HCT116 (cell line): ENCODE results near the gene RAI1. TPM values are rescaled to one million over a fixed set of nuclear protein-coding genes. Genes with fewer than 3 reads are reported as not detected.

Experiments used
- ATAC-seq: fragments of 200-7000 bp; cut with Tn5 transposase; 2 replicates; pipeline ENCODE4 v1.9.1; 2020; ENCODE audit warnings: mild to moderate bottlenecking, moderate library complexity
- BruUV-seq: library from RNA; stranded (reverse); fragments of 400-500 nt; replicated peaks from 2 replicates; lab custom pipeline; 2021; lab: Mats Ljungman, UMichigan
- CTCF ChIA-PET: fragments of 300-600 bp; sonication (Branson Sonifier 250); formaldehyde crosslinking; loops from one replicate; lab custom pipeline; 2021; ENCODE audit warnings: antibody characterized with exemption; lab: Charles Lee
- POLR2A ChIA-PET: fragments of 300-600, 350-600 bp; sonication (Branson Sonifier 250); formaldehyde crosslinking; loops from one replicate; lab custom pipeline; 2021; ENCODE audit warnings: antibody characterized with exemption; lab: Charles Lee
- RAD21 ChIA-PET, 2 experiments: fragments of 300-600 bp; sonication (Branson Sonifier 250); formaldehyde crosslinking; loops; one replicate each; lab custom pipeline; 2023; ENCODE audit warnings: low total read pairs in 2 of 2; ENCODE audit not compliant: uncharacterized antibody in 2 of 2, unreplicated experiment in 2 of 2, low non-redundant PET in 1 of 2; lab: Charles Lee
- DNase-seq: peaks from one replicate; pipeline ENCODE4 v3.0.0-alpha.2; 2010; ENCODE audit warnings: low read depth, low spot score
- H2AFZ ChIP-seq: fragments of 200-600 bp; shearing (Covaris generic), sonication (generic); 2 replicates; pipeline ENCODE4 v1.6.1; 2017; ENCODE audit warnings: low read depth, mixed run types, mixed read lengths, antibody characterized with exemption, low read length; ENCODE audit not compliant: poor library complexity, severe bottlenecking
- H3K27ac ChIP-seq: 2 replicates; pipeline ENCODE4 v1.5.1; 2012; ENCODE audit warnings: low read depth, low read length
- H3K27me3 ChIP-seq: fragments of 200-600 bp; sonication (generic); 2 replicates; pipeline ENCODE4 v1.6.1; 2016; ENCODE audit warnings: mixed run types, low read length, mixed read lengths; ENCODE audit not compliant: insufficient read depth
- H3K36me3 ChIP-seq, 2 experiments: fragments of 200-500 bp in 1 of 2; fragments of 200-600 bp in 1 of 2; sonication (Bioruptor generic) in 1 of 2; sonication (generic) in 1 of 2; 2 replicates each; pipeline versions ENCODE4 v1.5.1 to v1.6.1; 2014 to 2016; ENCODE audit warnings: low read length in 2 of 2, inconsistent platforms in 1 of 2, mixed read lengths in 1 of 2, mixed run types in 1 of 2; ENCODE audit not compliant: insufficient read depth in 2 of 2, control insufficient read depth in 1 of 2
- H3K4me1 ChIP-seq, 2 experiments: fragments of 200-600 bp in 1 of 2; sonication (generic) in 1 of 2; 2 replicates each; pipeline versions ENCODE4 v1.5.1 to v1.6.1; 2012 to 2017; ENCODE audit warnings: low read length in 2 of 2, inconsistent platforms in 1 of 2, mild to moderate bottlenecking in 1 of 2, mixed read lengths in 1 of 2, mixed run types in 1 of 2, moderate library complexity in 1 of 2; ENCODE audit not compliant: insufficient read depth in 2 of 2, control insufficient read depth in 1 of 2
- H3K4me2 ChIP-seq: fragments of 200-600 bp; sonication (generic); 2 replicates; pipeline ENCODE4 v1.6.1; 2017; ENCODE audit warnings: mixed run types, low read length, mixed read lengths
- H3K4me3 ChIP-seq, 2 experiments: fragments of 200-600 bp in 1 of 2; sonication (generic) in 1 of 2; replicated peaks in 1 of 2; 2 replicates each; pipeline ENCODE4 v1.5.1; 2011 to 2016; ENCODE audit warnings: low read length in 2 of 2, control low read depth in 1 of 2, low read depth in 1 of 2, mild to moderate bottlenecking in 1 of 2, mixed read lengths in 1 of 2, mixed run types in 1 of 2
- H3K79me2 ChIP-seq: fragments of 200-600 bp; sonication (generic); 2 replicates; pipeline ENCODE4 v1.6.1; 2017; ENCODE audit warnings: mild to moderate bottlenecking, mixed run types, low read length, moderate library complexity, mixed read lengths; ENCODE audit not compliant: insufficient read depth
- H3K9ac ChIP-seq: fragments of 200-600 bp; sonication (generic); 2 replicates; pipeline ENCODE4 v1.6.1; 2016; ENCODE audit warnings: low read length, mixed read lengths
- H3K9me2 ChIP-seq: fragments of 200-600 bp; sonication (generic), shearing (Covaris generic); 2 replicates; pipeline ENCODE4 v1.6.1; 2017; ENCODE audit warnings: mixed run types, mild to moderate bottlenecking, moderate library complexity; ENCODE audit not compliant: insufficient read depth
- H3K9me3 ChIP-seq, 2 experiments: fragments of 200-500 bp in 1 of 2; fragments of 200-600 bp in 1 of 2; sonication (Bioruptor generic) in 1 of 2; sonication (generic) in 1 of 2; 2 replicates each; pipeline ENCODE4 v1.6.1; 2014 to 2017; ENCODE audit warnings: low read length in 2 of 2, mixed read lengths in 2 of 2, inconsistent platforms in 1 of 2, low read depth in 1 of 2, mild to moderate bottlenecking in 1 of 2, mixed run types in 1 of 2, moderate library complexity in 1 of 2; ENCODE audit not compliant: control insufficient read depth in 1 of 2, insufficient read depth in 1 of 2
- H4K20me1 ChIP-seq: fragments of 200-600 bp; sonication (generic), shearing (Covaris generic); 2 replicates; pipeline ENCODE4 v1.6.1; 2017; ENCODE audit warnings: mixed run types, mild to moderate bottlenecking, moderate library complexity; ENCODE audit not compliant: insufficient read depth
- CBX3 ChIP-seq: IDR thresholded peaks from 2 replicates; pipeline ENCODE4 v1.6.1; 2012; ENCODE audit warnings: low read depth
- CTCF ChIP-seq, 3 experiments: fragments of 200-600 bp in 1 of 3; sonication (generic) in 1 of 3; IDR thresholded peaks in 2 of 3; conservative IDR thresholded peaks in 1 of 3; 2 replicates each; pipeline ENCODE4 v1.5.1; 2012 to 2017; ENCODE audit warnings: low read depth in 2 of 3, low read length in 2 of 3, antibody characterized with exemption in 1 of 3, borderline replicate concordance in 1 of 3, control low read depth in 1 of 3, mild to moderate bottlenecking in 1 of 3, mixed read lengths in 1 of 3, mixed run types in 1 of 3, moderate library complexity in 1 of 3; ENCODE audit not compliant: insufficient read depth in 1 of 3
- EGR1 ChIP-seq: IDR thresholded peaks from 2 replicates; pipeline ENCODE4 v1.6.1; 2012; ENCODE audit warnings: low read depth
- ELF1 ChIP-seq: IDR thresholded peaks from 2 replicates; pipeline ENCODE4 v1.6.1; 2012; ENCODE audit warnings: low read depth, borderline replicate concordance
- EZH2 ChIP-seq: fragments of 200-600 bp; sonication (generic); IDR thresholded peaks from 2 replicates; pipeline ENCODE4 v1.6.1; 2017; ENCODE audit warnings: antibody characterized with exemption, mixed run types
- FOSL1 ChIP-seq: IDR thresholded peaks from 2 replicates; pipeline ENCODE4 v1.6.1; 2012; ENCODE audit warnings: low read depth
- JUND ChIP-seq: IDR thresholded peaks from 2 replicates; pipeline ENCODE4 v1.6.1; 2012
- MAX ChIP-seq: IDR thresholded peaks from 2 replicates; pipeline ENCODE4 v1.6.1; 2012
- POLR2A ChIP-seq: IDR thresholded peaks from 2 replicates; pipeline ENCODE4 v1.7.0; 2011; ENCODE audit warnings: borderline replicate concordance; ENCODE audit not compliant: insufficient read depth, insufficient read length; ENCODE audit errors: extremely low read depth
- REST ChIP-seq: IDR thresholded peaks from 2 replicates; pipeline ENCODE4 v1.6.1; 2012; ENCODE audit warnings: low read depth
- SIN3A ChIP-seq: IDR thresholded peaks from 2 replicates; pipeline ENCODE4 v1.6.1; 2012; ENCODE audit warnings: low read depth
- SP1 ChIP-seq: IDR thresholded peaks from 2 replicates; pipeline ENCODE4 v1.6.1; 2012; ENCODE audit warnings: low read depth
- SRF ChIP-seq: IDR thresholded peaks from 2 replicates; pipeline ENCODE4 v1.6.1; 2012; ENCODE audit warnings: low read depth
- TCF7L2 ChIP-seq: IDR thresholded peaks from 2 replicates; pipeline ENCODE4 v1.7.0; 2011; ENCODE audit warnings: borderline replicate concordance, inconsistent platforms; ENCODE audit not compliant: insufficient read depth, insufficient read length; ENCODE audit errors: extremely low read depth
- ZFX ChIP-seq: fragments of 450-650 bp; IDR thresholded peaks from 2 replicates; pipeline ENCODE4 v1.6.1; 2017
- ZNF274 ChIP-seq: fragments of 200-500 bp; sonication (Bioruptor generic); IDR thresholded peaks from 2 replicates; pipeline ENCODE4 v1.6.1; 2014; ENCODE audit warnings: mild to moderate bottlenecking, low read depth, low read length, inconsistent platforms
- intact Hi-C: fragments of 100-400 bp; cut with micrococcal nuclease; formaldehyde crosslinking; loops from 2 replicates; pipeline ENCODE4 v1.10.0; 2022
- total RNA-seq: library from RNA; stranded (reverse); gene quantifications from one replicate; pipeline ENCODE4 v1.2.1, GENCODE V29; 2021; ENCODE audit not compliant: unreplicated experiment

Gene RAI1
- total RNA-seq, 1 experiment from 2014 or later = 38.5 TPM

- TF ChIP-seq FOSL1 (no peak), POLR2A (no peak), SP1 (peak; percentile 72), CTCF (IDR thresholded peaks at IDR 0.05 in 2 of 3, conservative IDR thresholded peaks at IDR 0.05 in 1 of 3; ENCODE audit: borderline replicate concordance in 1 of 3, insufficient read depth in 1 of 3, low read depth in 2 of 3, low read length in 2 of 3) (peak in 2 of 3 experiments; percentile 12 to 42; a peak in 2 of 6 replicates), SIN3A (no peak), JUND (no peak), ELF1 (no peak; the same call in 1 of the 2 replicates)
Observed at GRCh38 chr17:17752089-17752820, 71.0 kb downstream of the RAI1 start (continued).

- TSS peak; percentile 41 for BruUV-seq
- no peak for DNase-seq
- RAD21 ChIA-PET = no interaction called here
Observed at GRCh38 chr17:17752821-17753321, 71.6 kb downstream of the RAI1 start.

More at GRCh38 chr17:17752821-17753321, 71.6 kb downstream of the RAI1 start:
- TF ChIP-seq JUND (no peak), EZH2 (no peak), SRF (no peak), CBX3 (no peak), REST (no peak), TCF7L2 (no peak), ZNF274 (no peak), SP1 (no peak), POLR2A (no peak), SIN3A (no peak), MAX (no peak), ZFX (no peak; the same call in 1 of the 2 replicates), EGR1 (no peak), CTCF (IDR thresholded peaks at IDR 0.05 in 2 of 3, conservative IDR thresholded peaks at IDR 0.05 in 1 of 3; ENCODE audit: borderline replicate concordance in 1 of 3, insufficient read depth in 1 of 3, low read depth in 2 of 3, low read length in 2 of 3) (no peak)
- ChIA-PET CTCF (no interaction called here), POLR2A (no interaction called here)
- H2AFZ ChIP-seq = no peak overlapping the region
- H3K9me3 ChIP-seq = no peaks in the 10 kb centered on the region
- H3K4me1 ChIP-seq = peaks cover 26 to 42% of the 10 kb centered on the region in 2 experiments
- H3K4me3 ChIP-seq = peak overlapping the region; percentile 72 to 73
- ATAC-seq = no peak; the same call in 1 of the 2 replicates
- H3K79me2 ChIP-seq = peaks cover 56% of the 10 kb centered on the region
- H3K27me3 ChIP-seq = no peaks in the 10 kb centered on the region
- H3K4me2 ChIP-seq = peak overlapping the region; percentile 99
- H3K36me3 ChIP-seq = peaks cover 0 to 4% of the 10 kb centered on the region in 2 experiments; a peak in 1 of 4 replicates
- peak overlapping the region; percentile 78 for H3K27ac ChIP-seq
- H3K9me2 ChIP-seq = no peaks in the 10 kb centered on the region
- intact Hi-C loops = no loop called here
- no peaks in the 10 kb centered on the region for H4K20me1 ChIP-seq
- peak overlapping the region; percentile 79 for H3K9ac ChIP-seq
